ENCODE data around the gene GAPDHS.

DNA sequence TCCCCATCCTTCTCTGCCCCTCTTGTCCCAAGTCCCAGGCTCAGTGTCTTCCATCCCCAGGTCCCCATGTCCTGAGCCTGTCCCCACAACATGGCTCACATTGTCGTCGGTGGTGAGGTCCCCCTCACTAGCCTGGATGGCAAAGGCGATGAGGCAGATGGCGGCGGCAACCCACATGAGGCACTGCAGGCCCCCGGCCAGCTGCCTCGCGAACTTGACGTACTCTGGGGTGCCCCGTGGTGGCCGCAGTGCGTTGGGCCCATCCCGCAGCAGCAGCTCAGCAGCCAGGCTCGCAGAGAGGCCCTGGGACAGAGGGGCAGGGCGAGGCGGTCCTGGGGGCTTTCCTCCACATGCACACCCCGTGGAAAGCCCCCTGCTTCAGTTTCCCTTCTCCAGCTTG lies 29.1 kb downstream of the GAPDHS start:
- TF ChIP-seq CTCF (IDR thresholded peaks at IDR 0.05): no peak
- no peak for TF ChIP-seq EZH2 (IDR thresholded peaks at IDR 0.05; ENCODE audit: borderline replicate concordance, insufficient read depth, low read depth, low read length, poor library complexity, severe bottlenecking)

Measured in B cell (primary cell).